Neural cell (in vitro differentiated cells): ENCODE measurements around the gene MXRA7. TPM values are rescaled to one million over a fixed set of nuclear protein-coding genes. Genes with fewer than 3 reads are reported as not detected.
A peak's percentile ranks its signal among the peaks of the same experiment; 100 is the strongest.
"Not testable (repeated sequence)": the region's sequence is repeated elsewhere in the genome, so short reads cannot be mapped to it uniquely, and the experiment has no call there.

ENCODE experiments used
- H2AFZ ChIP-seq: fragments of 200-600, 300-800 bp; sonication (generic), shearing (Covaris generic); 2 replicates; pipeline ENCODE4 v1.6.0; 2014; ENCODE audit warnings: low read depth, mild to moderate bottlenecking, antibody characterized with exemption, low read length, moderate library complexity
- H3F3A ChIP-seq: fragments of 200-600 bp; shearing (Covaris generic); 2 replicates; pipeline ENCODE4 v1.6.1; 2016; ENCODE audit warnings: mild to moderate bottlenecking, moderate library complexity, mixed read lengths, antibody characterized with exemption, low read length; ENCODE audit not compliant: insufficient read depth, poor library complexity, severe bottlenecking
- H3K27ac ChIP-seq: fragments of 200-600, 300-800 bp; sonication (generic), shearing (Covaris generic); 2 replicates; pipeline ENCODE4 v1.5.1; 2014; ENCODE audit warnings: mild to moderate bottlenecking, low read length, moderate library complexity
- H3K27me3 ChIP-seq: fragments of 300-800, 200-600 bp; sonication (generic), shearing (Covaris generic); 2 replicates; pipeline ENCODE4 v1.6.0; 2014; ENCODE audit warnings: mild to moderate bottlenecking, low read depth, low read length, moderate library complexity; ENCODE audit not compliant: insufficient read depth
- H3K36me3 ChIP-seq: fragments of 300-800, 200-600 bp; sonication (generic), shearing (Covaris generic); 2 replicates; pipeline ENCODE4 v1.5.1; 2014; ENCODE audit warnings: mild to moderate bottlenecking, antibody characterized with exemption, low read length, moderate library complexity; ENCODE audit not compliant: insufficient read depth
- H3K4me2 ChIP-seq: fragments of 300-800, 200-600 bp; sonication (generic), shearing (Covaris generic); 2 replicates; pipeline ENCODE4 v1.6.0; 2014; ENCODE audit warnings: mild to moderate bottlenecking, low read length
- H3K4me3 ChIP-seq: fragments of 300-800, 200-600 bp; sonication (generic), shearing (Covaris generic); 2 replicates; pipeline ENCODE4 v1.5.1; 2014; ENCODE audit warnings: mild to moderate bottlenecking, low read length, moderate library complexity
- H3K79me2 ChIP-seq: fragments of 200-600 bp; shearing (Covaris generic); replicated peaks from 2 replicates; pipeline ENCODE4 v1.6.0; 2014; ENCODE audit warnings: mild to moderate bottlenecking, low read length, moderate library complexity; ENCODE audit not compliant: insufficient read depth
- H3K9ac ChIP-seq: fragments of 300-800, 200-600 bp; sonication (generic), shearing (Covaris generic); 2 replicates; pipeline ENCODE4 v1.6.1; 2016; ENCODE audit warnings: mild to moderate bottlenecking, low read length, mixed read lengths
- H3K9me2 ChIP-seq: fragments of 200-600 bp; shearing (Covaris generic); 2 replicates; pipeline ENCODE4 v1.6.1; 2016; ENCODE audit warnings: mild to moderate bottlenecking, low read length, mixed read lengths; ENCODE audit not compliant: insufficient read depth
- H3K9me3 ChIP-seq: fragments of 200-600, 300-800 bp; sonication (generic), shearing (Covaris generic); 2 replicates; pipeline ENCODE4 v1.6.1; 2016; ENCODE audit warnings: mild to moderate bottlenecking, mixed run types, low read length, moderate library complexity, mixed read lengths
- H4K20me1 ChIP-seq: fragments of 200-600 bp; shearing (Covaris generic); 2 replicates; pipeline ENCODE4 v1.6.1; 2016; ENCODE audit warnings: mild to moderate bottlenecking, mixed run types; ENCODE audit not compliant: insufficient read depth
- CTCF ChIP-seq: fragments of 450-650 bp; IDR thresholded peaks from 2 replicates; pipeline ENCODE4 v1.5.1; 2014; ENCODE audit warnings: antibody characterized with exemption, mild to moderate bottlenecking, moderate library complexity; ENCODE audit not compliant: poor library complexity, severe bottlenecking
- EP300 ChIP-seq: fragments of 450-650 bp; conservative IDR thresholded peaks from 2 replicates; pipeline ENCODE4 v1.6.1; 2014; ENCODE audit warnings: antibody characterized with exemption, mild to moderate bottlenecking, moderate library complexity; ENCODE audit not compliant: poor library complexity, severe bottlenecking
- EZH2 ChIP-seq: fragments of 200-600, 300-800 bp; shearing (Covaris generic), sonication (generic); IDR thresholded peaks from 2 replicates; pipeline ENCODE4 v1.6.1; 2014; ENCODE audit warnings: antibody characterized with exemption, low read length, borderline replicate concordance, mild to moderate bottlenecking; ENCODE audit not compliant: insufficient read depth, poor library complexity, severe bottlenecking
- MXI1 ChIP-seq: fragments of 450-650 bp; conservative IDR thresholded peaks from 2 replicates; pipeline ENCODE4 v1.6.1; 2014; ENCODE audit warnings: antibody characterized with exemption, mild to moderate bottlenecking; ENCODE audit not compliant: poor library complexity, severe bottlenecking
- POLR2AphosphoS5 ChIP-seq: IDR thresholded peaks from 2 replicates; pipeline ENCODE4 v1.6.1; 2012
- RAD21 ChIP-seq: fragments of 450-650 bp; conservative IDR thresholded peaks from 2 replicates; pipeline ENCODE4 v1.6.1; 2014; ENCODE audit warnings: antibody characterized with exemption, mild to moderate bottlenecking, moderate library complexity
- REST ChIP-seq: IDR thresholded peaks from 2 replicates; pipeline ENCODE4 v1.6.1; 2012; ENCODE audit warnings: borderline replicate concordance
- SMC3 ChIP-seq: fragments of 450-650 bp; conservative IDR thresholded peaks from 2 replicates; pipeline ENCODE4 v1.6.1; 2014; ENCODE audit warnings: antibody characterized with exemption, mild to moderate bottlenecking, moderate library complexity; ENCODE audit not compliant: poor library complexity
- TAF1 ChIP-seq: IDR thresholded peaks from 2 replicates; pipeline ENCODE4 v1.6.1; 2012; ENCODE audit warnings: low read depth
- polyA plus RNA-seq: library from polyadenylated mRNA; depleted of rRNA; stranded (reverse); fragments of >200 nt; gene quantifications from 2 replicates; pipeline ENCODE4 v1.2.3, GENCODE V29; 2014

Gene MXRA7
- polyA plus RNA-seq, 1 donor from 2014 or later: 143 TPM

GRCh38 chr17:76700617-76701470 is 9.9 kb downstream of the MXRA7 start:
- Histone ChIP-seq H3K36me3 (no peaks in the 10 kb centered on the region), H3K27me3 (no peaks in the 10 kb centered on the region), H3K79me2 (peaks cover 37% of the 10 kb centered on the region), H3K27ac (no peak overlapping the region), H2AFZ (no peak overlapping the region), H3K9ac (peak overlapping the region; percentile 18), H4K20me1 (no peaks in the 10 kb centered on the region), H3K4me2 (no peak overlapping the region), H3K4me3 (no peak overlapping the region), H3F3A (no peaks in the 10 kb centered on the region), H3K9me3 (no peaks in the 10 kb centered on the region), H3K9me2 (no peaks in the 10 kb centered on the region)
- no peak for TF ChIP-seq RAD21
- no peak for TF ChIP-seq TAF1
- no peak for TF ChIP-seq MXI1
- TF ChIP-seq EP300: no peak
- no peak for TF ChIP-seq EZH2
- TF ChIP-seq POLR2AphosphoS5: no peak
- TF ChIP-seq REST: no peak
- TF ChIP-seq CTCF: no peak
- TF ChIP-seq SMC3: no peak

GRCh38 chr17:76700270-76700616 is 10.5 kb downstream of the MXRA7 start:
- TF ChIP-seq SMC3 (no peak), CTCF (no peak), POLR2AphosphoS5 (no peak), TAF1 (no peak), REST (no peak), EP300 (no peak)
- Histone ChIP-seq H3K9me3 (no peaks in the 10 kb centered on the region), H4K20me1 (no peaks in the 10 kb centered on the region), H3K9me2 (no peaks in the 10 kb centered on the region), H3F3A (no peaks in the 10 kb centered on the region), H3K4me2 (no peak overlapping the region), H3K79me2 (peaks cover 31% of the 10 kb centered on the region), H2AFZ (no peak overlapping the region), H3K27ac (no peak overlapping the region), H3K36me3 (no peaks in the 10 kb centered on the region), H3K27me3 (no peaks in the 10 kb centered on the region), H3K4me3 (no peak overlapping the region), H3K9ac (no peak overlapping the region)

- H3K27ac ChIP-seq: peak overlapping the region; percentile 97
- peak overlapping the region; percentile 79 for H3K9ac ChIP-seq
- not testable (repeated sequence) for H3K4me3 ChIP-seq, H3K27me3 ChIP-seq, H3K36me3 ChIP-seq, H3K4me2 ChIP-seq, H3K9me2 ChIP-seq, H3F3A ChIP-seq, H4K20me1 ChIP-seq, H3K9me3 ChIP-seq, H2AFZ ChIP-seq
- peaks cover 24% of the 10 kb centered on the region for H3K79me2 ChIP-seq
These were observed 12.2 kb downstream of the MXRA7 start for GRCh38 chr17:76698466-76698977.
